Gastroesophageal sphincter (tissue), 4 donors: ENCODE results near the gene ABCG4. TPM values are rescaled to one million over a fixed set of nuclear protein-coding genes. Genes with fewer than 3 reads are reported as not detected.

Source experiments
- ATAC-seq: fragments of 150-250 bp; one replicate; pipeline ENCODE4 v1.9.1; 2016; ENCODE audit warnings: mild to moderate bottlenecking, moderate library complexity
- H3K27ac ChIP-seq, 4 donors: fragments of 200-600 bp; sonication (generic) in 3 of 4; 1 replicate in 3 of 4; 2 replicates in 1 of 4; pipeline ENCODE4 v1.5.1; 2016 to 2019
- H3K27me3 ChIP-seq: fragments of 200-600 bp; sonication (generic); one replicate; pipeline ENCODE4 v1.5.1; 2019
- H3K36me3 ChIP-seq, 2 donors: fragments of 200-600 bp; sonication (generic); one replicate each; pipeline ENCODE4 v1.5.1; 2019; ENCODE audit warnings: control low read depth in 1 of 2
- H3K4me1 ChIP-seq, 3 donors: fragments of 200-600 bp; sonication (generic); 1 replicate in 2 of 3; 2 replicates in 1 of 3; pipeline ENCODE4 v1.5.1; 2016 to 2019; ENCODE audit warnings: control low read depth in 2 of 3
- H3K4me3 ChIP-seq, 2 donors: fragments of 200-600 bp; sonication (generic); one replicate each; pipeline ENCODE4 v1.5.1; 2019; ENCODE audit warnings: mild to moderate bottlenecking in 1 of 2, moderate library complexity in 1 of 2
- H3K9me3 ChIP-seq, 3 donors: fragments of 200-600 bp; sonication (generic); one replicate each; pipeline ENCODE4 v1.5.1; 2017 to 2019; ENCODE audit warnings: control low read depth in 2 of 3
- CTCF ChIP-seq, 4 experiments: fragments of 200-600 bp in 2 of 4; fragments of 450-650 bp in 2 of 4; sonication (generic) in 1 of 4; IDR thresholded peaks; one replicate each; pipeline ENCODE4 v1.5.1; 2017 to 2019; ENCODE audit warnings: antibody characterized with exemption in 4 of 4, mild to moderate bottlenecking in 2 of 4, moderate library complexity in 2 of 4
- EP300 ChIP-seq: sonication (generic); formaldehyde crosslinking; IDR thresholded peaks from one replicate; pipeline ENCODE4 v1.6.1; 2017; ENCODE audit warnings: antibody characterized with exemption, mild to moderate bottlenecking
- POLR2A ChIP-seq, 2 donors: fragments of 450-650 bp; IDR thresholded peaks; one replicate each; pipeline ENCODE4 v1.6.1; 2017; ENCODE audit warnings: antibody characterized with exemption in 2 of 2, mild to moderate bottlenecking in 2 of 2, moderate library complexity in 1 of 2
- POLR2AphosphoS5 ChIP-seq: sonication (generic); formaldehyde crosslinking; IDR thresholded peaks from one replicate; pipeline ENCODE4 v1.6.1; 2017; ENCODE audit warnings: antibody characterized with exemption
- whole genome bisulfite sequencing, 2 donors: methylation state at CpG; one replicate each; pipeline ENCODE4 v1.1.5; 2018; ENCODE audit warnings: low coverage in 1 of 2; 5-methylcytosine and 5-hydroxymethylcytosine counted together
- total RNA-seq, 4 donors: library from RNA; depleted of rRNA; stranded (reverse); fragments of >200 nt; gene quantifications; one replicate each; pipeline ENCODE4 v1.1.0, GENCODE V29; 2016

ABCG4 gene
- total RNA-seq, 4 donors from 2014 or later = 0.20 to 1.1 (median 0.40) TPM; not detected in 1

DNA sequence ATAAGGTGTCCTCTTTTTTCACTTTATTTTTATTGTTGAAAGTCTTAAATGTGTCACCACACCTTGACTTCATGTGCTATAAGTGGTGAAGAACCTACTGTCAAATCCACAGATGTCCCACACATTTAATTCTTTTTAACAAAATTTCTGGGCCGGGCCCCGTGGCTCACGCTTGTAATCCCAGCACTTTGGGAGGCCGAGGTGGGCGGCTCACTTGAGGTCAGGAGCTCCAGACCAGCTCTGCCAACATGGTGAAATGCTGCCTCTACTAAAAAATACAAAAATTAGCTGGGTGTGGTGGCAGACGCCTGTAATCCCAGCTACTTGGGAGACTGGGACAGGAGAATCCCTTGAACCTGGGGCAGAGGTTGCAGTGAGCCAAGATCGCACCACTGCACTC is 60.3 kb downstream of the ABCG4 start:
- Histone ChIP-seq H3K9me3 (no peaks in the 10 kb centered on the region), H3K4me3 (no peak overlapping the region), H3K27ac (no peak overlapping the region), H3K4me1 (peaks cover 0 to 61% (median 0%) of the 10 kb centered on the region in 3 donors), H3K27me3 (no peaks in the 10 kb centered on the region), H3K36me3 (no peaks in the 10 kb centered on the region)
- WGBS, 2 donors = 86 to 93% methylated on average over 2 to 7 of the region's 7 CpGs
- TF ChIP-seq CTCF (IDR thresholded peaks at IDR 0.05) (no peak), POLR2AphosphoS5 (no peak), EP300 (no peak), POLR2A (IDR thresholded peaks at IDR 0.05) (no peak)
- ATAC-seq = no peak

GRCh38 chr11:119210050-119210449 is 61.2 kb downstream of the ABCG4 start:
- H3K9me3 ChIP-seq = no peaks in the 10 kb centered on the region
- 79 to 100% methylated on average over 2 to 3 of the region's 3 CpGs for WGBS, 2 donors
- TF ChIP-seq CTCF (IDR thresholded peaks at IDR 0.05) (no peak), POLR2AphosphoS5 (no peak), POLR2A (IDR thresholded peaks at IDR 0.05) (no peak), EP300 (no peak)
- peaks cover 0 to 57% (median 0%) of the 10 kb centered on the region in 3 donors for H3K4me1 ChIP-seq
- H3K4me3 ChIP-seq = no peak overlapping the region
- no peak for ATAC-seq
- no peaks in the 10 kb centered on the region for H3K36me3 ChIP-seq
- no peak overlapping the region for H3K27ac ChIP-seq
- no peaks in the 10 kb centered on the region for H3K27me3 ChIP-seq

Other genes with a start within 250 kb of the ABCG4 start
- gene BCL9L, start 223.1 kb upstream of the ABCG4 start, total RNA-seq = 10 to 100 TPM; 24.6 to 66.2 (median 30.8) TPM
- not detected for gene UPK2, start 192.8 kb upstream of the ABCG4 start, total RNA-seq
- gene FOXR1, start 177.3 kb upstream of the ABCG4 start, total RNA-seq = not detected
- 10 to 100 TPM in 3 of 4 donors, 1 to 10 TPM in 1; 5.8 to 90.3 (median 40.0) TPM for gene CENATAC, start 150.9 kb upstream of the ABCG4 start, total RNA-seq
- 1,000 to 10,000 TPM; 1,381 to 2,808 (median 2,000) TPM for gene RPS25, start 130.7 kb upstream of the ABCG4 start, total RNA-seq
- gene TRAPPC4, start 130.3 kb upstream of the ABCG4 start, total RNA-seq = 10 to 100 TPM; 44.4 to 69.0 (median 52.1) TPM
- gene SLC37A4, start 118.2 kb upstream of the ABCG4 start, total RNA-seq = 10 to 100 TPM; 10.1 to 11.6 (median 11.1) TPM
- gene HYOU1, start 91.8 kb upstream of the ABCG4 start, total RNA-seq = 10 to 100 TPM; 37.8 to 63.0 (median 57.9) TPM
- gene VPS11, start 81.2 kb upstream of the ABCG4 start, total RNA-seq = 10 to 100 TPM; 23.9 to 45.6 (median 35.8) TPM
- gene HMBS, start 64.2 kb upstream of the ABCG4 start, total RNA-seq = 10 to 100 TPM in 2 of 4 donors, 1 to 10 TPM in 2; 1.2 to 27.1 (median 9.8) TPM
- 10 to 100 TPM; 10.7 to 28.1 (median 21.4) TPM for gene DPAGT1, start 47.2 kb upstream of the ABCG4 start, total RNA-seq
- gene C2CD2L, start 41.7 kb upstream of the ABCG4 start, total RNA-seq = 10 to 100 TPM in 1 of 4 donors, 1 to 10 TPM in 3; 3.4 to 13.3 (median 8.3) TPM
- 10 to 100 TPM; 19.0 to 30.2 (median 23.3) TPM for gene HINFP, start 27.5 kb upstream of the ABCG4 start, total RNA-seq
- 10 to 100 TPM; 12.1 to 41.4 (median 17.7) TPM for gene NLRX1, start 19.7 kb downstream of the ABCG4 start, total RNA-seq
- gene NHERF4, start 36.4 kb downstream of the ABCG4 start, total RNA-seq = under 1 TPM in 1 of 4 donors, not detected in 3; 0.19 TPM
- gene CBL, start 57.3 kb downstream of the ABCG4 start, total RNA-seq = 10 to 100 TPM; 20.2 to 29.2 (median 25.1) TPM
- gene MCAM, start 168.1 kb downstream of the ABCG4 start, total RNA-seq = 1,000 to 10,000 TPM in 3 of 4 donors, 100 to 1,000 TPM in 1; 702 to 1,904 (median 1,177) TPM
- 10 to 100 TPM; 13.0 to 39.6 (median 17.1) TPM for gene RNF26, start 185.5 kb downstream of the ABCG4 start, total RNA-seq
- gene C1QTNF5, start 191.8 kb downstream of the ABCG4 start, total RNA-seq = 10 to 100 TPM; 44.3 to 52.1 (median 45.6) TPM
- under 1 TPM in 1 of 4 donors, not detected in 3; 0.15 TPM for gene MFRP, start 197.7 kb downstream of the ABCG4 start, total RNA-seq
- gene USP2, start 232.6 kb downstream of the ABCG4 start, total RNA-seq = 1 to 10 TPM; 4.6 to 10.0 (median 6.6) TPM